ENCODE data around the gene WASF2. TPM values are rescaled to one million over a fixed set of nuclear protein-coding genes. Genes with fewer than 3 reads are reported as not detected.

The WASF2 gene
- total RNA-seq, 1 donor from 2014 or later = 97.8 TPM

DNA sequence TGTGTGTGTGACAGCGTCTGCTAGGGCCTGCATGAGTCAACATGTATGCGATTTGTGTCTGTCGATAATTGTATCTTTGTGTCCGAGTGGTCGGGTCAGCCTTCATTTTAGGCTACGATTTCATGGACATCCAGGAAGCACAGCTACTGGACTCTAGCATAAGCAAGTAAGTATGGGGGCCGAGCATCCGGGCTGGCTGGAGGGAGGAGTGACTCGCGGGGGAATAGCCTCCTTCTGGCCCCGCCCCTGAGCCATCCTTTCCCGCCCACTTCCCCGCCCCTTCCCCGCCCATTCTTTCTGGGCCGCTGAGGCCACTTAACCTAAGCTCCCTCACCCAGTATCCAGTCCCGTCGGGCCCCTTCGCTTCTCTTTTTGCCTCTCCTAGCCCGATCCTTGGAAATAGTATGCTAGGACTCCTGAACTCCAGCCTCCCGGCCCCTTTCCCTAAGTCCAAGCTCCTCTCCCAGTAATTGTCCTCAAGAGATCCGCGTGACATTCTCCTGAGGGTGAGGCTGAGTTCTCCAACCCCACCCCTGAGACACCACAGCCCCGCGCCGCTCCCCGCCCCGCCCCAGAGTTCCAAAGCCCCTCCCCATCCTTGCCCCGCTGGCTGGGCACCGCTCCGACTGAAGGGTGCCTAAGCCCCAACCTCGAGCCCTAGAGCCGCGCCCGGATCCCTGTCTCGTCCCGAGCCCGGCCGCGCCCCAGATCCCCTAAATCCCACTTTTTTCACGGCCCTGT, 124.4 kb downstream of the WASF2 start:
- Mint-ChIP-seq H3K27me3 (ENCODE audit: low read depth) (peaks cover 8% of the 10 kb centered on the region), H3K4me3 (peak overlapping the region; percentile 80), H3K4me1 (peaks cover 18% of the 10 kb centered on the region), H3K36me3 (peaks cover 1% of the 10 kb centered on the region), H3K9me3 (no peaks in the 10 kb centered on the region), H3K27ac (peak overlapping the region; percentile 92)
- DNase-seq (ENCODE audit: low spot score in 2 of 2, unreplicated experiment in 2 of 2) = peak; percentile 73 to 76
- TF ChIP-seq CTCF (IDR thresholded peaks at IDR 0.05; ENCODE audit: unreplicated experiment) = no peak

DNA sequence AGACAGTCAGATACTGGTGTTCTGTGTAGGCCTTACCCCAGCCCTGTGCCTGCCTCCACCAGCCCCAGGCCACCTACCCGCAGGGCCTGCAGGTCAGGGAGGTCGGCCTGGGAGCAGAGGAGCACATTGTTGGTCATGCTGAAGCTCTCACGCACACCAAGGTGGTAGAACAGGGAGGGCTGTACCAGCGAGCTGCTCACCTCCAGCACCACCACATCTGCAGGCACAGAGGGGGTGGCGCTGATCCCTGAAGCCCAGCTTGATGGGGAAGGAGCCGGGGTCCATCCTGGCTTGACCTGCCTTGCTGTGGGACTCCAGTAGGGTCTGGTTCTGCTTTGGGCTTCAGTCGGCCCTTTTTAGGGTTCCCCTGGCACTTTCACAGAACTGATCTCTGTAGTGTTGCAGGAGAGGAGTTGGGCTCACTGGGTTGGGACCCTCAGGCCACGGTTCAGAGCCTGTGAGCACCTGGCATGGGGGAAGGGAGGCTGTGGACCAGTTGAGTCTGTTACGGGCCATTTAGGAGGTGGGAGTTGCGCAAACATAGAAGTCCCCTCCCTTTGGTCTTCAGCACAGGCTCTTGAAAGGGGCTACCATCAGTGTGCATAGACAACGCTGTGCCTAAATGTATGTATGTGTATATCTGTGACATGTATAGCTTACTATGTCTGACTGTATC, 125.1 kb downstream of the WASF2 start:
- peak overlapping the region; percentile 88 for H3K27ac Mint-ChIP-seq
- peaks cover 21% of the 10 kb centered on the region for H3K4me1 Mint-ChIP-seq
- no peaks in the 10 kb centered on the region for H3K9me3 Mint-ChIP-seq
- no peak for DNase-seq (ENCODE audit: low spot score in 2 of 2, unreplicated experiment in 2 of 2)
- peak overlapping the region; percentile 80 for H3K4me3 Mint-ChIP-seq
- H3K27me3 Mint-ChIP-seq (ENCODE audit: low read depth) = peaks cover 12% of the 10 kb centered on the region
- H3K36me3 Mint-ChIP-seq = peaks cover 1% of the 10 kb centered on the region
- TF ChIP-seq CTCF (IDR thresholded peaks at IDR 0.05; ENCODE audit: unreplicated experiment) = no peak

- TF ChIP-seq CTCF (IDR thresholded peaks at IDR 0.05; ENCODE audit: unreplicated experiment) = no peak
- Mint-ChIP-seq H3K4me1 (peaks cover 29% of the 10 kb centered on the region), H3K27ac (no peak overlapping the region), H3K4me3 (no peak overlapping the region), H3K9me3 (no peaks in the 10 kb centered on the region), H3K27me3 (ENCODE audit: low read depth) (peaks cover 20% of the 10 kb centered on the region), H3K36me3 (peaks cover 1% of the 10 kb centered on the region)
- no peak for DNase-seq (ENCODE audit: low spot score in 2 of 2, unreplicated experiment in 2 of 2)
Measured at GRCh38 chr1:27363766-27364695, 125.9 kb downstream of the WASF2 start.

DNA sequence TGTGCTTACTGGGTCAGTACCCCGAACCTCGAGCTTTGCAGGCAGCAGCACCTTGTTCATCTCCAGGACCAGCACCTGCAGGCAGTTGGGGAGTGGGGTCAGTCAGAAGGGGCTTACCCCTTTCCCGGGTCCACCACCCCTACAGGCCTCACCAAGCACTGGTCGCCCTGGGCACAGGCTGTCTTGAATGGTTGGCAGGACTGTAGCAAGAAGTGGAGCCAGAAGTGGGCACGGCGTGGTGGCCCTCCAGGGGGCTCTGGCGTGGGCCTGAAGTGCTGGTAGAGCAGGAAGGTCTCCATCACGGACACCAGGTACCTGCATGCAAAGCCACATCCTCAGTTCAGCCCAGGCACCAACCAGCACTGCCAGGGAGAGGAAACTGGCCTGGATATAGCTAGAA, 128.4 kb downstream of the WASF2 start:
- Mint-ChIP-seq H3K27me3 (ENCODE audit: low read depth) (peaks cover 35% of the 10 kb centered on the region), H3K4me3 (no peak overlapping the region), H3K27ac (no peak overlapping the region), H3K4me1 (peaks cover 27% of the 10 kb centered on the region), H3K36me3 (peaks cover 1% of the 10 kb centered on the region), H3K9me3 (no peaks in the 10 kb centered on the region)
- no peak for DNase-seq (ENCODE audit: low spot score in 2 of 2, unreplicated experiment in 2 of 2)
- TF ChIP-seq CTCF (IDR thresholded peaks at IDR 0.05; ENCODE audit: unreplicated experiment) = no peak

- peaks cover 1% of the 10 kb centered on the region for H3K36me3 Mint-ChIP-seq
- DNase-seq (ENCODE audit: low spot score in 2 of 2, unreplicated experiment in 2 of 2) = no peak
- TF ChIP-seq CTCF (IDR thresholded peaks at IDR 0.05; ENCODE audit: unreplicated experiment) = no peak
- peaks cover 27% of the 10 kb centered on the region for H3K4me1 Mint-ChIP-seq
- no peaks in the 10 kb centered on the region for H3K9me3 Mint-ChIP-seq
- H3K27me3 Mint-ChIP-seq (ENCODE audit: low read depth) = peaks cover 35% of the 10 kb centered on the region
- H3K4me3 Mint-ChIP-seq = peak overlapping the region; percentile 62
- H3K27ac Mint-ChIP-seq = no peak overlapping the region
Measured at GRCh38 chr1:27361044-27361402, 128.9 kb downstream of the WASF2 start.

Data from mesothelial cell of epicardium (in vitro differentiated cells).